NOMO-1 treated with DMSO at 0.1 percent for 48 hours (cell line): ENCODE results near the gene STIMATE.

Experiments used
- DNase-seq: peaks from one replicate; lab custom pipeline; 2025; ENCODE audit not compliant: unreplicated experiment; lab: John Stamatoyannopoulos, UW

The STIMATE gene

DNA sequence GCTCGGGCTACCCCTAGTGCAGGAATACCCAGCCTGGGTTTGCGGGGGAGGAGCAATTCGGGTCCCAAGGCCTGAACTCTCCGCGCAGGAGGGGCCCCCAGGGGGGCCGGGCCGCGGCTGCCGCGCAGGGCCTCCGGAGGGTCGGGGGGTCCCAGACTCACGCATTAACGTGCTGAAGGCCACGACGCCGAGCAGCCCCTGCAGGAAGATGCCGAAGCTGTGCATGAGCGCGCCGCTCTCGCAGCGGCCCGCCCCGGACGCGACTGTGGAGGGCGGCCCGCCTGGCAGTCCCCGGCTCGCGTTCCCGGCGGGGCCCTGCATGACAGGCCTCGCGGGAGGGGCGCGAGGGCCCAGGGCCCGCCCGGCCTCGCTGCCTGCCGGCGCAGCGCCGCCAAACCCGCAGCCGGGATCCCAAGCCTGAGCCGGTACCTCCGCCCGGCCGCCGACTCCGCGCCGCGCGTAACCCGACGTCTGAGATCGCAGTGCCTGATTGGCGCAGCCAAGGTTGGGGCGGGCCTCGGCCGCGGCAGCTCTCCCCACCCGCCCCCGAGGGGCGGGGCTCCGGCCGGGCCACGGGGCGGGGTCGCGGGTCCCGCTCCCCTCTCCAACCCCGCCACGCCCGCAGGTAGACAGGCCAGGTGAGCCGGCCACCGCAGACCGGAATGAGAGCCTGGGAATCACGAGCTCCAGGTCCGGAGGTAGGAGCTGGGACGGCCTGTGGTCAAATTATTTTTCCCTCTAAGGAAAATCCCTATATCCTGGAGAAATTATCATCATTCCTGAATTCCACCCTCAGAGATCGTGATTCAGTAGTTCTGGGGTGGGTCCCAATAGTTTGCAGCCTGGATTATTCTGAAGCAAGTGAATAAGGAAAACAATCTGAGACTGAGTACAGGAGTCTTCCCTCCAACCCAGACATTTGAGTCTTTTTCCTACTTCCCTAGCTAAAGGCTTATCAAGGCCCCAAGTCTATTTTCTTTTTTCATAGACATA lies at the start of gene STIMATE:
TSS of gene STIMATE (minus strand) at position 419 of the 993 bp plus-strand sequence. CDS start at position 321, 98 bp downstream.
- DNase-seq, result peak; percentile 84

DNA sequence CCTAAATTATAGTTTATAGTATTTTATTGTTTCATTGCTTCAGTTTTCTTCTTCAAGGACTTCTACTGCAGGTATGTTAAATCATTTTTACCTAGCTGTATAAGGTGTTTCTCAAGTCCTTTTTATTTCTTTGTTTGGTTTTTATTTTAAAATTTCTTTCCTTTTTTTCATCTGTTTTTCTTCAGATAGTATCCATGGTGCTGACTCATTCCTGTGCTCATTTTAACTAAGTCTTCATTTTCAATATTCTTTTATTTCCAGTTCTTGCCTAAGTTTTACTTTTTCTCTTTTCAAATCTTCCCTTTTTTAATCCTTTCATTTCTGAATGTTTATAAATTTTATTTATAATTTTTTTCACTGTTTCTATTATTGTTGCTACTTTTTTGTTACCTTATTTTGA lies 42.3 kb upstream of the STIMATE start:
- DNase-seq, result no peak

DNA sequence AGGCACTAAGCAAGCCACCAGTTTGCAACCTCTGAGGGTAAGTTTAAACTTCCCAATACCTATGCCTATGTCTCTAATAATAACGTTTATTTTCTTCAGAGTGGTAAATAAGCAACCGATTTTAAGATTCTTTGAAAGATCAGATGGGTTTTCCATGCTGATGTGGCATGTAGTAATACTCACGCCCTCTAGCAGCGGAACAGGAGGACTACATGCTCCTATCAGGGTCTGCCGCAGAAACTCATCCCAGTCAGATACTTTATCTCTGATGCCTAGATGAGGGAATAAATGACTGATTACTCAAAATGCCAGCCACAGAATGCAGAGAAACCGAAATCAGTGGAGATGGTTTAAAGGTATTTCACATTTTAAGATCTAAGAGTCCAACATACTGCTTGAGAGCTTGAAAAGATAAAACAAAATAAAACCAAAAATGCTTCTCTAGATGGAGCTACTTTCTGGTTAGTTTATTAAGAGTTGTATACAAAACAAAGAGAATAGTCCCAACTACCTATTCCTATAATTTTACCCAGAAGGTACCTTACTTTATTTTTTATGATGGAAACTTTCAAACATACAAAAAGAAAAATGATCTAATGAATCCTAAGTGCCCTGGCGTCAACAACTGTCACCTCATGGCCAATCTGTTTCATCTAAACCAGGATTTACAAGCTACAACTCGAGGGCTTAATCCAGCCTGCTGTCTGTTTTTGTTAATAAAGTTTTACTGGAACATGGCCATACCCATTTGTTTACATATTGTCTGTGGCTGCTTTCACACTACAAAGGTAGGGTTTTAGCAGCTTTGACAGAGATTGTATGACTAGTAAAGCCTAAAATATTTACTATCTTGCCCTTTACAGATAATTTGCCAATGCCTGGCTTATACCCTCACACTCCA lies 37.5 kb upstream of the STIMATE start:
- DNase-seq, result peak; percentile 34

DNA sequence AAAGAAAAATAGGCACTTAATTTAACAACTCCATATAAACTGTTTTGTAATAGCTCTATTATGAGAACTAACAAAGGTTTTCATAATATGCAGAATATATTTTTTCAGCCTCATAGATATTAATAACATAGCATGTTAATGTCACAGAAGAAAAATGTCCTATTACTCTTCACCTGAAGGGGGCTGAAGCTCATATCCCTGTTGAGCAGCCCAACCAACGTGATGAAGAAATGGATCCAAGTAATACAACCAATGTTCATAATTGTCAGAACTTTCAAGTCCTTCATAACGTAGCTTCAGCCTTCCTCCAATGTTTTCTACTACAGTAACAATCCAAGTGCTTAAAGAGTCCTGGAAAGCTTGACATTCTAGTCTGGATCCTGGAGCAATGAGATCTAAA lies 34.5 kb upstream of the STIMATE start:
- DNase-seq, result no peak

DNA sequence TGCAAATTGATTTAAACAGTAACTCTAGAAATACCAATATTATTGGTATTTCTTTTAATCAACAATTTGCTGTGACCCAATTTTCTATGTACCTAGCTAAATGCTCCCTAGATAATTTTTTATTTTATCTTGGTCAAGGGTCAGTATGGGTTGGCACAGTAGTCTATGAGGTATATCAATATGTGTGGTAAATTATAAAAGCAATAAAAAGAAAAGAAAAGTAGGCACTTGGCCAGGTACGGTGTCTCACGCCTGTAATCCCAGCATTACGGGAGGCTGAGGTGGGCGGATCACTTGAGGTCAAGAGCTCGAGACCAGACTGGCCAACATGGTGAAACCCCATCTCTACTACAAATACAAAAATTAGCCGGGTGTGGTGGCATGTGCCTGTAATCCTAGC lies 34.0 kb upstream of the STIMATE start:
- no peak for DNase-seq

DNA sequence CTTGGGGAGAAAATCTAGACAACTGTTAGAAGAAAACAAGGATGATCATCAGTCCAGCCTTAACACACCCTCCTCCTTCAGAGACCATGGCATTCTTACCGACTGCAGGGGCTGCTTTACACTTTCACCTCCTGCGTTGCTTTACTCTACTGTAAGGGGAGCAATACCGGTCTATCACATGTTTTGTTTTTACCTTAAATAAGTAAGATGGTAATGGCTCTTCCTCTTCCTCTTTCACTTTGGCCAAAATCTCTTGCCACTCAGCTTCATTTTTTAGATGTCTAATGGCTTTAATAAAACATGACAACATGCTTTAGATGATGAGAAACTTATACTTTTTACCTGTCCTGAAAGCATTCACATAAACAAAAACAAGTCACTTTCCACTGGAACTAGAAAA lies 33.4 kb upstream of the STIMATE start:
- DNase-seq, result peak; percentile 51

DNA sequence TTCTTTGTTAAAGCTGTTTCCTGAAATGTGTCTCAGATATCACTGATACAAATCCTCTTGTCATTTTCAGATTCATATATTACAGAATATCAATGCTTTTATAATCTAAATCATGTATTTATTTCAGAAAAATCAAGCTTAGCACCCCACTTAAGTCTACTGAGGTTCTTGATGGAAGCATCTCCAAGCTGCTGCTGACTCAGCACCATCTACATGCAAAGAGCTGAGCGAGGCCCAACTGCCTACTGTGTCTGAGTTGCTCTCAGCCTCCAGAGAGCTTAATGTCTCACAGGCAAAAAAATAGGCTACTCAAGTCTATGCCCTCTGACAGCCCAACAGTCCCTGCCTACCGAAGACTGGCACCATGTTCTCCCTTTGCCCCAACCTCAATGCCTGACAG lies 29.2 kb upstream of the STIMATE start:
- no peak for DNase-seq

DNA sequence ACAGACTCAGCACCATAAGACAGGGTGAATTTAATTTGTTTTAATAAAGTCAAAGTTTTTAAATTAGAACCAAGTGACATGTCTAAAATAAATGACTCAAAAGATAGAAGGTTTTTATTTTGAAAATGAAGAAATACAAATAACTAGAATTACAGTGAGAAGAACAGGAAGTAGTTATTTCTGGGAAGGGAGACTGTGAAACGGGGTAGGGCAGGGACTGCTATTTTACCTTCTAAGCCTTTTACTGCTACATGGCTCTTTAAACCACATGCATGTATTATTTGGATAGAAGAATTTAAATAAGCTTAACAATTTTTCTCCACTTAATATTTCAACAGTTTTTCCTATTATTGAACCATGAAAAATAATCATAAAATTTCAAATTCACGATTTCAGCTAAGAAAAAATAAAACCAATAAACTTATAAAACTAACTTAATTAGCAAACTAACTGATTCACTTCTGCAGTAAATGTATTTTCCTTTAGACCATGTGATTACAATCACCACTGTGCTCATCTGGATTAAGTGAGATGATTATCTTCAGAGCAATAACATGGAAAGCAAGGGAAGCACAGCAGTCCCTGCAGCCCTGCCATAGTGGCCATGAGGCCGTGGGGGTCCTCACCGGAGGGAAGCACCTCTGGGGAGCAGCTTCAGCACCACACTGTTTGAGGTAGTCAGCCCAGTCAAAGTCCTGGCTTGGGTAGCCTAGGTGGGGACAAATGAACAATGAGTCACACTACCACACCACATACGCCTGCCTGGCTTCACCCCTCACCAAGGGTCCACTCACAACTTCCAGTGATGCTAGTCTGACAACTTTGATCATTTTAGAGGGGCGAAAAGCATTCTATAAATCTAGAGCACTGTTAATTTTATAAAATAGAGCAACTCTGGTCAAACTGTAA lies 28.3 kb upstream of the STIMATE start:
- DNase-seq, result peak; percentile 43

DNA sequence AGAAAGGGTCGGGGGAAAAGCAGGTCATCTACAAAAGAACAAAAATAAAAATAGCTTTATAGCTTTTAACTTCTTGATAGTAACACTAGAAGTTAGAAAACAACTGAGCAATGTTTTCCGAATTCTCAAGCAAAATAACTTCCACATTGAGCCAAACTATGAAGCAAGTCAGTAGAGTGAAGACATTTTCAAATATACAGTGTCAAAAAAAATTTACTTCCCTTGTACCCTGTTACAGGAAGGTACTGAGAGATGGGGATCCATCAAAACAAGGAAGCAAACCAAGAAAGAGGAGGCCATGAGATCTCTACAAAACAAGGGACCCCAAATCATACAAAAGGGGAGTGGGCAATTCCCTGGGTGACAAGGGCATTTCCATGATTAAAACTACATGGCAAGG lies 26.6 kb upstream of the STIMATE start:
- DNase-seq, result no peak

DNA sequence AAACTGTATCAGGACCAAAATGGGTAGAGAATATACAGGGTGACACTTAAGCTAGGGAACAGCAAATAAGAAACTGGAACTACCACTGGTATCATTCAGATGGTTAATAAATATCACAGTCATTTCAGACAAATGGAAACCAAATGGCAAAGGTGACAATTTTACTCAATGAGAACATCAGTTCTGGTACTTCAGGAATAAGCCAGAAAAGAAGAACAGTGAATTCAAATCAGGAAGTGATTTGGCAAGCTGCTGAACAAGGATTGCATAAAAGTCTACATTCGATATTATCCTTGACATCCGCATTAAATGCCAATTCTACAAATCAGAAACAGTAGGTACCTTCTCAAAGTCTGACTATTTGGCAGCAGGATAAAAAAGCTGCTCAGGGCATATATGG lies 23.5 kb upstream of the STIMATE start:
- DNase-seq, result peak; percentile 51

DNA sequence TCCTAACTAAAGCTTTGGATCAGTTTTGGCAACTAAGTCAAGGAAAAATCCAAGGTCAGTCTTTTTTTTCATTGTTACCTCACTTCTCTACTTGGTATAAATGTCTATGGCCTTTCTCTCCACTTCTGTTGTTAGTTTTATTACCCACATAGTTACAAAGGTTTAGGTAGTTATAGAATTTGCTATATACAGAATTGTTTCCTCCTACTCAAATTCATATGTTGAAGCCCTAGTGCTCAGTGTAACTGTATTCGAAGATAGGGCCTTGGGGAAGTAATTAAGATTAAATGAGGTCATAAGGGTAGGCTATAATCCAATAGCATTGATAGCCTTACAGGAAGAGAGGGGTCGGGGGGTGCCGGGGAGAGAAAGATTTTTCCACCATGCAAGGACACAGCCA lies 19.7 kb upstream of the STIMATE start:
- DNase-seq, result no peak

DNA sequence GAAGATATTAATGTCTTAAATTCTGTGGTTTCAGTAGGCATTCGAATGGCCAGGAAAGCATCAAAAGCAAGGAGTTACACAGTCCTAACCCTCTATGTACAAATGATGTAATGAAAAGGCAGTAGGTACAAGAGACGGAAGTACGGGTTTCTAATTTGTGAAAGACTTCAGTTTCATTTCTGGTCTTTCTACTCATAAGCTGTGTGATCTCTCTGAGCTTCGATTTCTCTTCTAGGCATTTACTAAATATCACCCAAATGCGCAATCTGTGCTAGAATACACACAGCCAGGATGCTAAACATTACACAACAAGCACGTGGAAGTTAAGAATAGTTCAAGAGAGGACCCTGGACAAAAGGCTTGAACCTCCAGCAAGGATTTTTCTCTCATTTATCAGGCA lies 17.9 kb upstream of the STIMATE start:
- DNase-seq, result peak; percentile 63

DNA sequence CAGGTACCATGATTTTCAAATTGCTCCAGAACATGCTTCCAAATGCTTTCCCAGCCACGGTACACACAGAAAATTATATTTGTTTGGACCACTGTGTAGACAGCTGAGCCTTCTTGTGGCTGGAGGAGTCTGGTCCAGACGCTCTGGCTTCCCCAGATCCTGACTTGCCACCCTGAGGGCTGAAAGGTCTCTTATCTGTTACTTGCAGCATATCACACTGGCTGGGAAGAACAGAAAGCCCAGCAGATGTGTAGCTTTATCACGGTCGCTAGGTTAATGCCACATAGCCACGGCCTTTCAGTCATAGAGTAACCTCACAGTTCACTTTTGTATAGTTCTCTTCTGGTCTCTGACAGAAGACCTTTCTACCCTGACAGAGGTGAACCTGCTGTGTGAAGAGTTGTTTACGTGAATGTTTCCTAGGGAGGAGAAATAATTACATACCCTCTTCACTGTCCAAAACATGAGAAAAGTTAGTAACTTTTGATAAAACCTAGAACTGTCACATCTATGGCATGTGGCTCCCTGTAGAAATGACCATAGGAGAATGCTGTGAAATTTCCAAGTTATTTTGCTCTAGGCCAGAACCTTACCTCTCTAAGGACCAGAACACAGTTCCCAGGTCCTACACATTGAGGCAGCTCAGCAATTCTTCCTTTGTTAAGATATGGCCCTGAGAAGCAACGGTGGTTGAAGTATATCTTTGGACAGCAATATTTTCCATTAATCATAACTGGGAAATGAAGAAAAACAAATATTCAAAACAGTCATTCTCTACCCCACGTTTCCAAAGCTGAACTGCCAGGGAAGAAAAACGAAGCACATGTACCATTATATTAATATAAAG lies 15.8 kb upstream of the STIMATE start:
- DNase-seq, result no peak

DNA sequence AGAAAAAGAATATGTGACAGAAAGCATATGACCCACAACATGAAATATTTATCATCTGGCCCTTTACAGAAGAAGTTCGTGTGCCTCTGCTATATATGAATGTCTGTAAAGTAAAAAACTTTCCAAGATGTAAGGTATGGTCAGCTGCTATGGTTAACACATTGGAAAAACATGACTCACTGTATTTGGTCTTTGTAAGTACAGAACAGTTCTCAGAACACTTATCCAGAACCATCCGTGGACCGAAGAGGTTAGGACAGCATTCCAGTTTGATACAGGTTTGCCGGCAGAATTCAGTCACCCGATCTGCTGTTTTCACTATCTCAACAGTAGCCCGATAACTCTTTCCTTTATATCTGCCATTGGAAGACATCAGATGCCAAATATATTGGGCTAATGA lies 13.5 kb upstream of the STIMATE start:
- no peak for DNase-seq

DNA sequence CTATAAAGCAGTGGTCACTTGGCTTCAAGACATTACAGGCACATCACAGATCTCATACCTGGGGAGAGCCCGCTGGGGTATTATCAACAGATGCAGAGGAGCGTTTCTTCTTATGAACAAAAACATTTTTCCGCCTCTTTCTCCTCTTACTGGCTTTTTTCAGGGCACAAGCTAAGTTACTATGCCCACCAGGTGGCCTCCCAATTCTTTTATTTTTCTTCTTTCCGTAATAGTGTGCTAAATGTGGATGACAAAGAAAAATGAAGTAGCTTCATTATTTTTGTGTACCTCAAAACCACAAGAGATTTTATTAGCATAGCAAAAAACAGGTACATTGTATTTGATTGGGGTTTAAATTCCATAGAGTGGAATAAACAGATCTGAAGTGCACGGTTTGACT lies 10.1 kb upstream of the STIMATE start:
- no peak for DNase-seq

DNA sequence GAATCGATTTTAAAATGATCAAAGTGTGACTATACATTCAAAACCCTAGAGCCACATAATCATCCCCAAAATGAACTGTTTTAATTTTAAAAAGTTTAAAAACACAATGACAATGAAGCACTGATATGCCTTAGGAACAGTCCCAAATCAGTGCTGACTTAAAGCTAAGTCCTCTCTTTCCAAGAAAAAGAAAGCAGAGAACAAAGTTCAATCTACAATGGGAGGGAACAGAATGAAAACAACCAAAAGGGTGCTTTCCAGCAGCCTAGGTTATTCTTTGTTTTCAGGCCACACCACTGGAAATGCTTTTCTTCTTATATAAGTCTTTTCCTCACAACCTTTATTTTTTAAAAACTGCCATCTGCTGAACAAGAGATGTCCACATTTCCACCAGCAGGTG lies 7.2 kb upstream of the STIMATE start:
- no peak for DNase-seq

DNA sequence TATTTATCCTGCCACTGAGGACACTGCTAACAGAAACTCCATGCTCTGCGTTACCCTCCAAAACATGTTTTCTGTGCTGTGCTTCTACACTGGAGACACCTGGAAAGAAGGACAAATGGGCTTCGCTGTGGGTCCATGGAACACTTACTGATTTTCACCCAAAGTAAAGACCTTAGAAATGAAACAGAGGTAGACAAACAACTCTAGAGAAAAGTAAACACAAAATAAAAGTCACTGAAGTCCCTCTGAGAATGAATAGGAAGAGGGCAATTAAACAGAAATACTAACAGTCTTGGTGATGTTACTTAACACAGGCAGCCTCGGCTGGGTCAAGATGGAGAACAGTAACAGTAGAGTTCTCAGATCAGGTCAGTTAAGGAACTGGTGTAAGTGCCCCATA lies 6.7 kb upstream of the STIMATE start:
- no peak for DNase-seq

DNA sequence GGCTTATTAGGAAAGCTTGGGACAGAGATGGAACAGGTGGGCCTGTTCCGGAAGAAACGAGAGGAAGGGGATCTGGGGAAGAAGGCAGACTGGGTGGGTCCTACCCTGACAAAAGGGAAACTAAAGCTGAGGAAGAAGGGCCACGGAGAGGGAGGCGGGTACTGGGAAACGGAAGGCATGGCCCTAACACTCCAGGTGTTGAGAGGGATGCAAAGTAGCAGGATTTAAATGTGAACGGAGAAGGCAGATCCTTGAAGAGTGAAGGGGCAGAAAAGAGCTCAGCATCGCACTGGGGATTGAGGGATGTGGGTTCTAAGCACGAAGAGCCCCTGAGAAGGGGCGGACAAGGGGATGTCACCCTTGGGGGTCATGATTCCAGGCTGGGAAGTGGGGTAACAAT lies 735 bp downstream of the STIMATE start:
- DNase-seq, result no peak

DNA sequence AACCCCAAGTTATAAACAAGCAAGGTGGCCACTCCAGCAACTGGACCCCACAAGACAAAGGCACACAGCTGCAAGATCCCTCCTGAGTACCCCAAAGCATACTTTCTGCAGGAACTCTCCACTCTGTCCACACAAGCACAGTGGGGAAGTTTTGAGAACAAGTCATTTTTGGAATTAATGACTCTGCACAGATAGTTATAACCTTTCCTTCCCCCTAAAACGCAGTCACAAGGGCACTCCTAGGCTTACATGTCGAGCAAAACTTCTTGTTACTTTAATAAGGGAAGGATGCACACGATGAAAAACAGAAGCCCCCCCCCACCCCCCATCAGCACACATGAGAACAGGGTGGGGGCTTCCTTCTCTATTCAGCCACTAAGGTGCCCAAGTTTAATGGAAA lies 1.2 kb downstream of the STIMATE start:
- no peak for DNase-seq

DNA sequence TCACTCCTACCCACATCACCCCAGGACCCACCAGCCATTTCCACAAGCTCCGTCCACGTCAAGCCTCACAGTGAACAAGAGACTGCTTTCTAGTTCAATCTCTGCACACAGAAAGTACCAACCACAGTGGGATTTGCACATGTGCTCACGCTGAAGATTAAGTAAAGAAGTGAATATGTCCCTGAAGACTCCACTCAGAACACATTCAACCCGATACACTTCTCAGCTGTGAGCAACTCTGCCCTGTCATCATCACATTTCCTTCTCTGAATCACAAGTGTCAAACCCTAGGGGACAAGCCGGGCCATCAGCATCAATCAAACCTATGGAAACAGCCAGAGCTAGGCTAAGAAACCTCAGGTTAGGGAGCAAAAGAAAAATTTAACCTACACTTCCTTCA lies 1.9 kb downstream of the STIMATE start:
- no peak for DNase-seq
